Ishikawa (cell line): ENCODE measurements around the gene CABP7.

ENCODE experiments used
- EGR1 ChIP-seq: IDR thresholded peaks from 2 replicates; pipeline ENCODE4 v1.6.1; 2012
- EP300 ChIP-seq: IDR thresholded peaks from 2 replicates; pipeline ENCODE4 v1.6.1; 2012; ENCODE audit warnings: borderline replicate concordance
- NFIC ChIP-seq: IDR thresholded peaks from 2 replicates; pipeline ENCODE4 v1.6.1; 2012
- RAD21 ChIP-seq: IDR thresholded peaks from 2 replicates; pipeline ENCODE4 v1.6.1; 2012; ENCODE audit warnings: low read depth
- TAF1 ChIP-seq: IDR thresholded peaks from 2 replicates; pipeline ENCODE4 v1.6.1; 2012; ENCODE audit warnings: low read depth, mild to moderate bottlenecking
- TF ChIP-seq, protein P1 (sequence below): IDR thresholded peaks from 2 replicates; pipeline ENCODE4 v1.6.1; 2012; ENCODE audit warnings: low read depth, mild to moderate bottlenecking

- TF ChIP-seq EGR1 (no peak), RAD21 (no peak), NFIC (no peak), EP300 (no peak), TAF1 (no peak)
- TF ChIP-seq, protein P1, sequence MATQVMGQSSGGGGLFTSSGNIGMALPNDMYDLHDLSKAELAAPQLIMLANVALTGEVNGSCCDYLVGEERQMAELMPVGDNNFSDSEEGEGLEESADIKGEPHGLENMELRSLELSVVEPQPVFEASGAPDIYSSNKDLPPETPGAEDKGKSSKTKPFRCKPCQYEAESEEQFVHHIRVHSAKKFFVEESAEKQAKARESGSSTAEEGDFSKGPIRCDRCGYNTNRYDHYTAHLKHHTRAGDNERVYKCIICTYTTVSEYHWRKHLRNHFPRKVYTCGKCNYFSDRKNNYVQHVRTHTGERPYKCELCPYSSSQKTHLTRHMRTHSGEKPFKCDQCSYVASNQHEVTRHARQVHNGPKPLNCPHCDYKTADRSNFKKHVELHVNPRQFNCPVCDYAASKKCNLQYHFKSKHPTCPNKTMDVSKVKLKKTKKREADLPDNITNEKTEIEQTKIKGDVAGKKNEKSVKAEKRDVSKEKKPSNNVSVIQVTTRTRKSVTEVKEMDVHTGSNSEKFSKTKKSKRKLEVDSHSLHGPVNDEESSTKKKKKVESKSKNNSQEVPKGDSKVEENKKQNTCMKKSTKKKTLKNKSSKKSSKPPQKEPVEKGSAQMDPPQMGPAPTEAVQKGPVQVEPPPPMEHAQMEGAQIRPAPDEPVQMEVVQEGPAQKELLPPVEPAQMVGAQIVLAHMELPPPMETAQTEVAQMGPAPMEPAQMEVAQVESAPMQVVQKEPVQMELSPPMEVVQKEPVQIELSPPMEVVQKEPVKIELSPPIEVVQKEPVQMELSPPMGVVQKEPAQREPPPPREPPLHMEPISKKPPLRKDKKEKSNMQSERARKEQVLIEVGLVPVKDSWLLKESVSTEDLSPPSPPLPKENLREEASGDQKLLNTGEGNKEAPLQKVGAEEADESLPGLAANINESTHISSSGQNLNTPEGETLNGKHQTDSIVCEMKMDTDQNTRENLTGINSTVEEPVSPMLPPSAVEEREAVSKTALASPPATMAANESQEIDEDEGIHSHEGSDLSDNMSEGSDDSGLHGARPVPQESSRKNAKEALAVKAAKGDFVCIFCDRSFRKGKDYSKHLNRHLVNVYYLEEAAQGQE, result no peak
Measured at GRCh38 chr22:29715240-29715639, 4.6 kb upstream of the CABP7 start.
